Stomach (tissue), 4 donors: ENCODE data around the gene CACNG5.

ENCODE experiments used
- EP300 ChIP-seq: sonication (generic); formaldehyde crosslinking; IDR thresholded peaks from one replicate; pipeline ENCODE4 v1.6.1; 2017; ENCODE audit warnings: antibody characterized with exemption
- POLR2A ChIP-seq, 4 donors: fragments of 450-650 bp; IDR thresholded peaks; one replicate each; pipeline ENCODE4 v1.6.1; 2016; ENCODE audit warnings: antibody characterized with exemption in 4 of 4, control low read depth in 2 of 4, mild to moderate bottlenecking in 1 of 4, moderate library complexity in 1 of 4
- POLR2AphosphoS5 ChIP-seq, 3 donors: sonication (generic); formaldehyde crosslinking; IDR thresholded peaks; one replicate each; pipeline ENCODE4 v1.6.1; 2016; ENCODE audit warnings: antibody characterized with exemption in 3 of 3
- TF ChIP-seq, protein P1 (sequence below), 7 experiments: fragments of 450-650 bp in 4 of 7; fragments of 200-600 bp in 3 of 7; sonication (generic) in 3 of 7; IDR thresholded peaks; one replicate each; pipeline ENCODE4 v1.5.1; 2016 to 2019; ENCODE audit warnings: antibody characterized with exemption in 7 of 7, control low read depth in 2 of 7, mild to moderate bottlenecking in 1 of 7

DNA sequence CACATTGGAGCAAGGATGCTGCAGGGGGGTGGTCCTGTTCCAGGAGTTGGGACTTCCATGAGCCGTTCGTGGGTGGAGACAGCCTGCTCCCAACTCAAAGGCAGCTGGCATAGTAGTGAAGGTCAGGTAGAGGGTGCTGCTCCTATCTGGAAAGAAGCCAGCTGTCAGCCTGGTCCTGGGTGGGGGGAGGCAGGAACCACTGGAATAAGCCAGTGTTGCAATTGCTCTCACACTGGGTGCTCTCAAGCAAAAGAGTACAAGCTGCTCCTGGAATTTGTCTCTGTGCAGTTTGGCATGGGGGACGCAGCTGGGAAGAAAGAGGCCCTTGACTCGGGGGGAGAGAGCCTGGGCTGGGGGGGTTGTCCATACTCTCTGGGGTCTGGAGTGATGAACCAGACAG is 8.7 kb downstream of the CACNG5 start:
- TF ChIP-seq POLR2A (IDR thresholded peaks at IDR 0.05): no peak
- TF ChIP-seq, protein P1, sequence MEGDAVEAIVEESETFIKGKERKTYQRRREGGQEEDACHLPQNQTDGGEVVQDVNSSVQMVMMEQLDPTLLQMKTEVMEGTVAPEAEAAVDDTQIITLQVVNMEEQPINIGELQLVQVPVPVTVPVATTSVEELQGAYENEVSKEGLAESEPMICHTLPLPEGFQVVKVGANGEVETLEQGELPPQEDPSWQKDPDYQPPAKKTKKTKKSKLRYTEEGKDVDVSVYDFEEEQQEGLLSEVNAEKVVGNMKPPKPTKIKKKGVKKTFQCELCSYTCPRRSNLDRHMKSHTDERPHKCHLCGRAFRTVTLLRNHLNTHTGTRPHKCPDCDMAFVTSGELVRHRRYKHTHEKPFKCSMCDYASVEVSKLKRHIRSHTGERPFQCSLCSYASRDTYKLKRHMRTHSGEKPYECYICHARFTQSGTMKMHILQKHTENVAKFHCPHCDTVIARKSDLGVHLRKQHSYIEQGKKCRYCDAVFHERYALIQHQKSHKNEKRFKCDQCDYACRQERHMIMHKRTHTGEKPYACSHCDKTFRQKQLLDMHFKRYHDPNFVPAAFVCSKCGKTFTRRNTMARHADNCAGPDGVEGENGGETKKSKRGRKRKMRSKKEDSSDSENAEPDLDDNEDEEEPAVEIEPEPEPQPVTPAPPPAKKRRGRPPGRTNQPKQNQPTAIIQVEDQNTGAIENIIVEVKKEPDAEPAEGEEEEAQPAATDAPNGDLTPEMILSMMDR (IDR thresholded peaks at IDR 0.05): no peak
- no peak for TF ChIP-seq EP300
- TF ChIP-seq POLR2AphosphoS5 (IDR thresholded peaks at IDR 0.05): no peak
